ENCODE data around the gene TECPR1.
"Not testable (repeated sequence)": the region's sequence is repeated elsewhere in the genome, so short reads cannot be mapped to it uniquely, and the experiment has no call there.

The TECPR1 gene

GRCh38 chr7:98223898-98224700 is 27.9 kb downstream of the TECPR1 start:
- TF ChIP-seq CTCF (conservative IDR thresholded peaks at IDR 0.05) = no peak
- peak overlapping the region; percentile 43 for H3K27ac ChIP-seq

- TF ChIP-seq CTCF (conservative IDR thresholded peaks at IDR 0.05) = no peak
Observed at GRCh38 chr7:98223351-98223897, 28.6 kb downstream of the TECPR1 start.

GRCh38 chr7:98222533-98223195 is 29.4 kb downstream of the TECPR1 start:
- H3K27ac ChIP-seq = peak overlapping the region; percentile 43; the same call in 1 of the 2 replicates
- TF ChIP-seq CTCF (conservative IDR thresholded peaks at IDR 0.05) = no peak

More at GRCh38 chr7:98223351-98223897, 28.6 kb downstream of the TECPR1 start:
- peak overlapping the region; percentile 43 for H3K27ac ChIP-seq

GRCh38 chr7:98221611-98222532 is 30.2 kb downstream of the TECPR1 start:
- no peak for TF ChIP-seq CTCF (conservative IDR thresholded peaks at IDR 0.05)
- H3K27ac ChIP-seq = no peak overlapping the region

GRCh38 chr7:98219382-98219781 is 32.6 kb downstream of the TECPR1 start:
- not testable (repeated sequence) for H3K27ac ChIP-seq

GRCh38 chr7:98217623-98218582 is 34.1 kb downstream of the TECPR1 start:
- no peak for TF ChIP-seq CTCF (conservative IDR thresholded peaks at IDR 0.05)
- peak overlapping the region; percentile 77 for H3K27ac ChIP-seq

Measured in VCaP (cell line).